Mesothelial cell of epicardium (in vitro differentiated cells): ENCODE measurements around the gene CHRNA9. TPM values are rescaled to one million over a fixed set of nuclear protein-coding genes. Genes with fewer than 3 reads are reported as not detected.

Experiments
- DNase-seq, 2 experiments: peaks; one replicate each; pipeline ENCODE4 v3.0.0; 2021; ENCODE audit warnings: low spot score in 2 of 2; ENCODE audit not compliant: unreplicated experiment in 2 of 2
- H3K27ac Mint-ChIP-seq: 2 replicates; pipeline ENCODE4 v1.8.0; 2021; ENCODE audit warnings: mixed read lengths
- H3K27me3 Mint-ChIP-seq: 2 replicates; pipeline ENCODE4 v1.8.0; 2021; ENCODE audit warnings: low read depth, mixed read lengths
- H3K36me3 Mint-ChIP-seq: 2 replicates; pipeline ENCODE4 v1.8.0; 2021; ENCODE audit warnings: mixed read lengths
- H3K4me1 Mint-ChIP-seq: 2 replicates; pipeline ENCODE4 v1.8.0; 2021; ENCODE audit warnings: mixed read lengths
- H3K4me3 Mint-ChIP-seq: 2 replicates; pipeline ENCODE4 v1.8.0; 2021; ENCODE audit warnings: mild to moderate bottlenecking, moderate library complexity, mixed read lengths
- H3K9me3 Mint-ChIP-seq: 2 replicates; pipeline ENCODE4 v1.8.0; 2021; ENCODE audit warnings: mixed read lengths
- total RNA-seq: library from RNA; stranded (reverse); gene quantifications from 3 replicates; pipeline ENCODE4 v1.2.1, GENCODE V29; 2021
- TF ChIP-seq, protein P1 (sequence below): fragments of 200-600 bp; sonication (generic); IDR thresholded peaks from one replicate; pipeline ENCODE4 v1.5.0; 2021; ENCODE audit warnings: antibody characterized with exemption; ENCODE audit not compliant: unreplicated experiment

CHRNA9 gene
- total RNA-seq, 1 donor from 2014 or later: not detected

DNA sequence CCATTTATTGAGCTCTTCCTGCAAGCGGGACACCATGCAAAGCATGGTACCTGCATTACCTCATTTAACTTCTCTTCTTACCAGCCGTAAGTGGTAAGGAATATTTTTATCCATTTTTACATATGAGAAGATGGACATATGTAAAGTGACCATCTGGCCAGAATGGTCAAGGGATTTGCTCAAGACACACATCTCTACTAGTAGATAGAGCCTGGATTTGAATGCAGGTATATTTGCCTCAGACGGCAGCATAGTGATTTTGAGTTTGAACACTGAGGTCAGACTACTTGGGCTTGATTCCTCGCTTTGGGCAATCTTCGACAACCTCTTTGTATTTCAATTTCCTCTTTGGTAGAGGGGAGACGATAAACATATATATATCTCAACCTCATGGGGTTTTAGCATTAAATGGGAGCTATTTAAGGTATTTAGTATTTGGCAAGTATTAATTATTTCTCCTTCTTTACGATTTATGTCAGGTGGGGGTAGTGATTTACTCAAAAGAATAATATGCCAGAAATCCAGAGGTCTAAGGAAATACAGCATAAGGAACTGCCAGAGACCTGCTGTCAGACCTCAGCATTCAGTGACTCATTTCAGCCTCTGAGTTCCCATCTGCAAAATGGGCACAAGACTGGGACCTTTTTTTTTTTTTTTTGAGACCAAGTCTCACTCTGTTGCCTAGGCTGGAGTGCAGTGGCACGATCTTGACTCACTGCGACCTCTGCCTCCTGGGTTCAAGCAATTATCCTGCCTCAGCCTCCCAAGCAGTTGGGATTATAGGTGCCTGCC lies 34.6 kb upstream of the CHRNA9 start:
- Mint-ChIP-seq H3K27ac (no peak overlapping the region), H3K4me1 (no peaks in the 10 kb centered on the region), H3K9me3 (peaks cover 9% of the 10 kb centered on the region), H3K27me3 (no peaks in the 10 kb centered on the region), H3K4me3 (no peak overlapping the region), H3K36me3 (no peaks in the 10 kb centered on the region)
- DNase-seq: no peak
- TF ChIP-seq, protein P1, sequence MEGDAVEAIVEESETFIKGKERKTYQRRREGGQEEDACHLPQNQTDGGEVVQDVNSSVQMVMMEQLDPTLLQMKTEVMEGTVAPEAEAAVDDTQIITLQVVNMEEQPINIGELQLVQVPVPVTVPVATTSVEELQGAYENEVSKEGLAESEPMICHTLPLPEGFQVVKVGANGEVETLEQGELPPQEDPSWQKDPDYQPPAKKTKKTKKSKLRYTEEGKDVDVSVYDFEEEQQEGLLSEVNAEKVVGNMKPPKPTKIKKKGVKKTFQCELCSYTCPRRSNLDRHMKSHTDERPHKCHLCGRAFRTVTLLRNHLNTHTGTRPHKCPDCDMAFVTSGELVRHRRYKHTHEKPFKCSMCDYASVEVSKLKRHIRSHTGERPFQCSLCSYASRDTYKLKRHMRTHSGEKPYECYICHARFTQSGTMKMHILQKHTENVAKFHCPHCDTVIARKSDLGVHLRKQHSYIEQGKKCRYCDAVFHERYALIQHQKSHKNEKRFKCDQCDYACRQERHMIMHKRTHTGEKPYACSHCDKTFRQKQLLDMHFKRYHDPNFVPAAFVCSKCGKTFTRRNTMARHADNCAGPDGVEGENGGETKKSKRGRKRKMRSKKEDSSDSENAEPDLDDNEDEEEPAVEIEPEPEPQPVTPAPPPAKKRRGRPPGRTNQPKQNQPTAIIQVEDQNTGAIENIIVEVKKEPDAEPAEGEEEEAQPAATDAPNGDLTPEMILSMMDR: no peak

- TF ChIP-seq, protein P1: no peak
- Mint-ChIP-seq H3K9me3 (peaks cover 9% of the 10 kb centered on the region), H3K4me1 (peaks cover 7% of the 10 kb centered on the region), H3K4me3 (no peak overlapping the region), H3K27me3 (no peaks in the 10 kb centered on the region), H3K36me3 (no peaks in the 10 kb centered on the region), H3K27ac (no peak overlapping the region)
- DNase-seq: no peak
These were observed 33.5 kb upstream of the CHRNA9 start for GRCh38 chr4:40301603-40302002.

DNA sequence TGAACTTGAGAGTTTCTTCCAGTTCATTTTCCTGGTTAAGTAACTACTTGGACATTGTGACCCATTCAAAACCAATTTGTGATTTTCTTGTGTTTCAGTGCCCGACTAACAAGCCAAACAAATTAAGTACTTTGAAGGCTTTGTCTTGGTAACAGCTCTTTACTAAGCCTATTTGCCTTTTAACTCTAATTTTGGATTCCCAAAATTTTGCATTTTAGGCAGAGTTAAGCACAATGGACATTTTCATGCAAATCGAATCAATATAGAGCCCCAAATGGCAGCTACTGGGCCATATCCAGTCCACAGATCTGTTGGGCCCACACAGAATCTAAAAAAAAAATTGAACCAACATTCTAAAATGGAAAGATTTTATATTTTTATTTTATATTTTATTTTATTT lies 31.4 kb upstream of the CHRNA9 start:
- H3K27me3 Mint-ChIP-seq: no peaks in the 10 kb centered on the region
- DNase-seq: no peak
- H3K36me3 Mint-ChIP-seq: no peaks in the 10 kb centered on the region
- peaks cover 7% of the 10 kb centered on the region for H3K4me1 Mint-ChIP-seq
- peaks cover 9% of the 10 kb centered on the region for H3K9me3 Mint-ChIP-seq
- TF ChIP-seq, protein P1: no peak
- H3K4me3 Mint-ChIP-seq: no peak overlapping the region
- H3K27ac Mint-ChIP-seq: no peak overlapping the region

- H3K4me1 Mint-ChIP-seq: peaks cover 13% of the 10 kb centered on the region
- H3K9me3 Mint-ChIP-seq: peaks cover 9% of the 10 kb centered on the region
- no peaks in the 10 kb centered on the region for H3K36me3 Mint-ChIP-seq
- H3K4me3 Mint-ChIP-seq: no peak overlapping the region
- DNase-seq: no peak
- no peaks in the 10 kb centered on the region for H3K27me3 Mint-ChIP-seq
- TF ChIP-seq, protein P1: no peak
- no peak overlapping the region for H3K27ac Mint-ChIP-seq
These were observed 29.6 kb upstream of the CHRNA9 start for GRCh38 chr4:40305328-40306170.

- H3K27ac Mint-ChIP-seq: no peak overlapping the region
- TF ChIP-seq, protein P1: no peak
- H3K27me3 Mint-ChIP-seq: no peaks in the 10 kb centered on the region
- H3K36me3 Mint-ChIP-seq: no peaks in the 10 kb centered on the region
- no peak overlapping the region for H3K4me3 Mint-ChIP-seq
- peaks cover 15% of the 10 kb centered on the region for H3K4me1 Mint-ChIP-seq
- no peak for DNase-seq
- H3K9me3 Mint-ChIP-seq: peaks cover 9% of the 10 kb centered on the region
These were observed 28.9 kb upstream of the CHRNA9 start for GRCh38 chr4:40306226-40306625.
